Stomach (tissue), 4 donors: ENCODE results near the gene ADTRP.

Experiments
- CTCF ChIP-seq, 7 experiments: fragments of 450-650 bp in 4 of 7; fragments of 200-600 bp in 3 of 7; sonication (generic) in 3 of 7; IDR thresholded peaks; one replicate each; pipeline ENCODE4 v1.5.1; 2016 to 2019; ENCODE audit warnings: antibody characterized with exemption in 7 of 7, control low read depth in 2 of 7, mild to moderate bottlenecking in 1 of 7
- EP300 ChIP-seq: sonication (generic); formaldehyde crosslinking; IDR thresholded peaks from one replicate; pipeline ENCODE4 v1.6.1; 2017; ENCODE audit warnings: antibody characterized with exemption
- POLR2A ChIP-seq, 4 donors: fragments of 450-650 bp; IDR thresholded peaks; one replicate each; pipeline ENCODE4 v1.6.1; 2016; ENCODE audit warnings: antibody characterized with exemption in 4 of 4, control low read depth in 2 of 4, mild to moderate bottlenecking in 1 of 4, moderate library complexity in 1 of 4
- POLR2AphosphoS5 ChIP-seq, 3 donors: sonication (generic); formaldehyde crosslinking; IDR thresholded peaks; one replicate each; pipeline ENCODE4 v1.6.1; 2016; ENCODE audit warnings: antibody characterized with exemption in 3 of 3

- TF ChIP-seq CTCF (IDR thresholded peaks at IDR 0.05) (no peak), POLR2A (IDR thresholded peaks at IDR 0.05) (no peak), EP300 (no peak), POLR2AphosphoS5 (IDR thresholded peaks at IDR 0.05) (no peak)
Observed at GRCh38 chr6:11785774-11786579, 7.4 kb upstream of the ADTRP start.
